AG04449 (cell line): ENCODE results near the gene OGFOD3.
"Not testable (repeated sequence)": the region's sequence is repeated elsewhere in the genome, so short reads cannot be mapped to it uniquely, and the experiment has no call there.

Experiments used
- CTCF ChIA-PET: fragments of 350-600 bp; formaldehyde crosslinking; extraction: SDS; loops from one replicate; lab custom pipeline; 2021; ENCODE audit warnings: antibody characterized with exemption; lab: Yijun Ruan, JAX
- POLR2A ChIA-PET: fragments of 400-600, 350-600 bp; formaldehyde crosslinking; extraction: SDS; loops from one replicate; lab custom pipeline; 2020; ENCODE audit warnings: antibody characterized with exemption, inconsistent platforms; lab: Yijun Ruan, JAX
- DNase-seq: peaks from one replicate; pipeline ENCODE4 v3.0.0-alpha.2; 2010; ENCODE audit warnings: low read depth, low spot score
- H3K4me3 ChIP-seq: 2 replicates; pipeline ENCODE4 v1.5.1; 2011; ENCODE audit warnings: low read depth, mild to moderate bottlenecking, control low read depth, low read length
- TF ChIP-seq, protein P1 (sequence below): IDR thresholded peaks from one replicate; pipeline ENCODE4 v1.5.1; 2011; ENCODE audit warnings: mild to moderate bottlenecking, moderate library complexity, low read length, control low read depth, inconsistent platforms; ENCODE audit not compliant: insufficient read depth; ENCODE audit errors: missing control alignments

The OGFOD3 gene

DNA sequence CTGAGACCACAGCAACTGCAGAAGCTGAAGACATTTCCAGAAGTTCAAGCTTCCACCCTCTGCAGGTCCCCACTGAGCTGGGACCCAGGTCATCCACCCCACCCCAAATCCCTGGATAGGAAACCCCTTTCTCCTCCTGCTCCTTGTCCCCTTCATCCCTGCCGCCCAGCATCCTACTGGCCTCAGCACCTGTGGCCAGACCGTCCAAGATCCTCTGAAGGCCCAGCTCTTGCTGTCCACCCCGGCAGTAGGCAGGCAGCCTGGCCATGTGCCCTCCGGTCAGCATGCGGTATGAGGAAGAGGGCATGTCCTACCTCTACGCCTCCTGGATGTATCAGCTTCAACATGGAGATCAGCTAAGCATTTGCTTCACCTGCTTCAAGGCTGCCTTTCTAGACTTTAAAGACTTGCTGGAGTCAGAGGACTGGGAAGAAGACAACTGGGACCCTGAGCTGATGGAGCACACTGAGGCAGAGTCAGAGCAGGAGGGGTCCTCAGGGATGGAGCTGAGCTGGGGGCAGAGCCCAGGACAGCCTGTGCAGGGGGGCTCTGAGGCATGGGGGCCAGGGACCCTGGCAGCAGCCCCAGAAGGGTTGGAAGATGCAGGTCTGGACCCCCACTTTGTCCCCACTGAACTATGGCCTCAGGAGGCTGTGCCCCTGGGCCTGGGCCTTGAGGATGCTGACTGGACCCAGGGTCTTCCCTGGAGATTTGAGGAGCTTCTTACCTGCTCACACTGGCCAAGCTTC lies 56.3 kb downstream of the OGFOD3 start:
- ChIA-PET POLR2A (no interaction called here), CTCF (interaction anchor here (1.2 to 3.4 kb wide), 2 partner anchors 11 to 54 kb away, joined by 4 to 41 read pairs; no protein-coding TSS in a partner anchor)
- H3K4me3 ChIP-seq, result no peak overlapping the region
- TF ChIP-seq, protein P1, sequence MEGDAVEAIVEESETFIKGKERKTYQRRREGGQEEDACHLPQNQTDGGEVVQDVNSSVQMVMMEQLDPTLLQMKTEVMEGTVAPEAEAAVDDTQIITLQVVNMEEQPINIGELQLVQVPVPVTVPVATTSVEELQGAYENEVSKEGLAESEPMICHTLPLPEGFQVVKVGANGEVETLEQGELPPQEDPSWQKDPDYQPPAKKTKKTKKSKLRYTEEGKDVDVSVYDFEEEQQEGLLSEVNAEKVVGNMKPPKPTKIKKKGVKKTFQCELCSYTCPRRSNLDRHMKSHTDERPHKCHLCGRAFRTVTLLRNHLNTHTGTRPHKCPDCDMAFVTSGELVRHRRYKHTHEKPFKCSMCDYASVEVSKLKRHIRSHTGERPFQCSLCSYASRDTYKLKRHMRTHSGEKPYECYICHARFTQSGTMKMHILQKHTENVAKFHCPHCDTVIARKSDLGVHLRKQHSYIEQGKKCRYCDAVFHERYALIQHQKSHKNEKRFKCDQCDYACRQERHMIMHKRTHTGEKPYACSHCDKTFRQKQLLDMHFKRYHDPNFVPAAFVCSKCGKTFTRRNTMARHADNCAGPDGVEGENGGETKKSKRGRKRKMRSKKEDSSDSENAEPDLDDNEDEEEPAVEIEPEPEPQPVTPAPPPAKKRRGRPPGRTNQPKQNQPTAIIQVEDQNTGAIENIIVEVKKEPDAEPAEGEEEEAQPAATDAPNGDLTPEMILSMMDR, result no peak
- no peak for DNase-seq

DNA sequence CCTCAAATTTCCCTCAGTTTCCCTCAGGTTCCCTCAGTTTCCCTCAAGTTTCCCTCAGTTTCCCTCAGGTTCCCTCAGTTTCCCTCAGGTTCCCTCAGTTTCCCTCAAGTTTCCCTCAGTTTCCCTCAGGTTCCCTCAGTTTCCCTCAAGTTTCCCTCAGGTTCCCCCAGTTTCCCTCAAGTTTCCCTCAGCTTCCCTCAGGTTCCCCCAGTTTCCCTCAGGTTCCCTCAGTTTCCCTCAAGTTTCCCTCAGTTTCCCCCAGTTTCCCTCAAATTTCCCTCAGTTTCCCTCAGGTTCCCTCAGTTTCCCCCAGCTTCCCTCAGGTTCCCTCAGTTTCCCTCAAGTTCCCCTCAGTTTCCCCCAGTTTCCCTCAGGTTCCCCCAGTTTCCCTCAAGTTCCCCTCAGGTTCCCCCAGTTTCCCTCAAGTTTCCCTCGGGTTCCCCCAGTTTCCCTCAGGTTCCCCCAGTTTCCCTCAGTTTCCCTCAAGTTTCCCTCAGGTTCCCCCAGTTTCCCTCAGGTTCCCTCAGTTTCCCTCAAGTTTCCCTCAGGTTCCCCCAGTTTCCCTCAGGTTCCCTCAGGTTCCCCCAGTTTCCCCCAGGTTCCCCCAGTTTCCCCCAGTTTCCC lies 58.8 kb downstream of the OGFOD3 start:
- CTCF ChIA-PET, result interaction anchor here (2.1 to 2.8 kb wide), 2 partner anchors 10 to 40 kb away, joined by 6 to 8 read pairs; no protein-coding TSS in a partner anchor
- POLR2A ChIA-PET, DNase-seq, H3K4me3 ChIP-seq: not testable (repeated sequence)

DNA sequence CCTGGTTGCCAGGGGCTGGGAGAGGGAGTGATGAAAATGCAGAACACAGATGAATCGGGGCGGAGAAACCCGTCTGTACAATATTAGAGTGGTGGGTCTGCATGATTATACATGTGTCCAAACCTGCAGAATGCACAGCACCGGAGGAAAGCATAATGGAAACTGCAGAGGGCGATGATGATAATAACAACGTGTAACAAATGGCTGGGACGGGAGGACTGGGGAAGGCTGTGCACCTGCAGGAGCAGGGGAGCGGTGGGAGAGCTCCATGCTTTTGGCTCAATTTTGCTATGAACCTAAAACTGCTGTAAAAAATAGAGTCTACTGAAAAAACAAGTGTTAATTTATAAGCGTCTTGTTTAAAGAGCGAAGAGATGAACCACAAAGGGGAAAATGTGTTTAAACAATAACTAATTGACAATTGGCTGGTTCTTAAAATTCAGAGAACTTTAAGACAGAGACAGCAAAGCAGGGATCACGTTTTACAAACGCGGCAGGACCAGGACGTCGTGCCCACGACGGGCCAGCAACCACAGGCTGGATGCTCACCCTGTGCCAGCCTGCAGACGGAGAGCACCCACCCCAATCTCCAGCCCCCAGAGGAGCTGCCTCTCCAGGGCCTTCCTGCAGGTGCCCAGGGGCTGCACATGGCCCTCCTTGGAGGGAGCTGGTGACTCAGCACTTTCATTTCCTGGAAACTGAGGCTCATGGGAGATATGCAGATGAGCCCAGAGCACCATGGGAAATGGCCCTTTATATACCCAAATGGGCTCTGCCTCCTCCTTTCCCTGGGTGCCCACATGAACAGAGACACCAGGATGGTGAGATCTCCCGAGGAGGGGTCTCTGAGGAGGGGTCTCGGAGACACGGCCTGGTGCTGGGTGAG lies 59.7 kb downstream of the OGFOD3 start, which contains the start of gene TEX19:
TEX19 (plus strand) TSS at position 783 of the 886 bp plus-strand sequence. CDS start 2,904 bp downstream, outside the sequence.
- ChIA-PET CTCF (interaction anchor here (1.7 to 2.8 kb wide), 4 partner anchors 8 to 56 kb away, joined by 6 to 12 read pairs (median 8); no protein-coding TSS in a partner anchor), POLR2A (no interaction called here)
- no peak for DNase-seq
- TF ChIP-seq, protein P1, result no peak
- no peak within 1 kb of the TSS for H3K4me3 ChIP-seq

DNA sequence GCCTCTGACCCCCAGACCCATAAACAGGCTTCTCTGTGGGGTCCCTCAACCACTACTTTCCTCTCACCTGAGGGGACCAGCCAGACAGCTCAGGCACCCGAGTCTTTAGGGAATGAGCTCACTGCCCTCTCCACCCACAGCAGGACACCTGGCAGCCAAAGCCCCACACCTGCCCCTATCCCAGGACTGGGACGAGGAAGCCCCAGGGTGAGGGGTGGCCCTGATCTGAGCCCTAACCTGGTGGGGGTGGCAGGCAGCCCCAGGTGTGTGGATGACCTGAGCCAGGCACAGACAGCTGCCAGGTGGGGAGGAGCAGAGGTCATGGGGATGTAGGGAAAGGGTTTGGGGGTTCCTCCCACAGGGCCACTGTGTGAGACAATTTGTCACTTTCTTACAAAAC lies 61.0 kb downstream of the OGFOD3 start:
- TF ChIP-seq, protein P1, result no peak
- no peak overlapping the region for H3K4me3 ChIP-seq
- ChIA-PET POLR2A (no interaction called here), CTCF (interaction anchor here (1.4 to 2.8 kb wide), 7 partner anchors 8 to 68 kb away, joined by 3 to 12 read pairs (median 7); partner anchors contain the start of gene SECTM1)
- no peak for DNase-seq

DNA sequence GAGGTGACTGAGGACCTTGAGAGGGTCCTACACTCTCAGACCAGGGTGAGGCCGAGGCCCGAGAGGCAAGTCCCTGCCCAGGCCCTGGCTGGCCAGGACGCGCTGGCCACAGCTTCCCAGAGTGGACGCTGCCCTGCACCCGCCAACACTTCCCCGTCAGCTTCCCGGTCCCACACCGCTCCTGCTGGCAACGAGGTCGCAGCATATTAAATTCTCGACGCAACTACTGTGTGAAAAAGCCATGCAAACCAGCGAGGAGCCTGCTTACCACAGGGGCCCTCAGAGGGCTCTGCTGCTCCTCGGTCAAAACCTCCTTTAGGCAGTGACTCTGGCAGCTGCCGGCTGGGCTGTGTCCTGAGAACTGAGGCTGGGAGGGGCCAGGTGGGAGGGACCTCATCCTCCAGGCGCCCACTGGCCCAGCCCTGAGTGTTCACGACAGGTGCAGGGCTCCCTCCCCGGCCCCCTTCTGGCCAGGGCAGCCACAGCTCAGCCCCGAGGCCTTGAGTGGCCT lies 61.5 kb downstream of the OGFOD3 start:
- no peak overlapping the region for H3K4me3 ChIP-seq
- TF ChIP-seq, protein P1, result no peak
- POLR2A ChIA-PET, result no interaction called here

More for the DNA sequence above, 61.5 kb downstream of the OGFOD3 start:
- DNase-seq, result no peak
- CTCF ChIA-PET, result interaction anchor here (0.8 to 2.8 kb wide), 11 partner anchors 8 to 69 kb away, joined by 3 to 12 read pairs (median 4); partner anchors contain the start of gene SECTM1
